GM23338 (cell line): ENCODE measurements around the gene CYB561D1. TPM values are rescaled to one million over a fixed set of nuclear protein-coding genes. Genes with fewer than 3 reads are reported as not detected.
"Not testable (repeated sequence)": the region's sequence is repeated elsewhere in the genome, so short reads cannot be mapped to it uniquely, and the experiment has no call there.

Experiments used
- ATAC-seq: fragments of 200-7000 bp; cut with Tn5 transposase; 3 replicates; pipeline ENCODE4 v1.9.1; 2020
- DNase-seq: peaks from one replicate; pipeline ENCODE4 v3.0.0-alpha.2; 2015; ENCODE audit warnings: low spot score
- H2AFZ ChIP-seq: fragments of 200-600 bp; sonication (generic); 2 replicates; pipeline ENCODE4 v1.8.0; 2016; ENCODE audit warnings: antibody characterized with exemption, mild to moderate bottlenecking, moderate library complexity
- H3F3A ChIP-seq: fragments of 200-600 bp; sonication (generic); replicated peaks from 2 replicates; pipeline ENCODE4 v1.8.0; 2017; ENCODE audit warnings: antibody characterized with exemption, mixed run types, low read depth
- H3K27ac ChIP-seq: fragments of 200-600 bp; sonication (generic); 2 replicates; pipeline ENCODE4 v1.6.1; 2016; ENCODE audit warnings: low read depth
- H3K27me3 ChIP-seq: fragments of 200-600 bp; sonication (generic); 2 replicates; pipeline ENCODE4 v1.8.0; 2016; ENCODE audit warnings: mild to moderate bottlenecking, mixed run types, moderate library complexity; ENCODE audit not compliant: insufficient read depth
- H3K36me3 ChIP-seq: fragments of 200-600 bp; sonication (generic); 2 replicates; pipeline ENCODE4 v1.8.0; 2016; ENCODE audit warnings: mild to moderate bottlenecking; ENCODE audit not compliant: insufficient read depth
- H3K4me1 ChIP-seq: fragments of 200-600 bp; sonication (generic); 2 replicates; pipeline ENCODE4 v1.8.0; 2016; ENCODE audit warnings: mild to moderate bottlenecking, moderate library complexity; ENCODE audit not compliant: insufficient read depth
- H3K4me2 ChIP-seq: fragments of 200-600 bp; sonication (generic); 2 replicates; pipeline ENCODE4 v1.7.1; 2017; ENCODE audit warnings: mixed run types
- H3K4me3 ChIP-seq: fragments of 200-600 bp; sonication (generic); 2 replicates; pipeline ENCODE4 v1.6.1; 2016; ENCODE audit warnings: mixed run types
- H3K79me2 ChIP-seq: fragments of 200-600 bp; sonication (generic); replicated peaks from 2 replicates; pipeline ENCODE4 v1.8.0; 2017; ENCODE audit warnings: mild to moderate bottlenecking; ENCODE audit not compliant: insufficient read depth
- H3K9me2 ChIP-seq: fragments of 200-600 bp; sonication (generic); 2 replicates; pipeline ENCODE4 v1.8.0; 2017; ENCODE audit not compliant: insufficient read depth
- H4K20me1 ChIP-seq: fragments of 200-600 bp; sonication (generic); replicated peaks from 2 replicates; pipeline ENCODE4 v1.8.0; 2017; ENCODE audit warnings: mild to moderate bottlenecking; ENCODE audit not compliant: insufficient read depth
- H3K27ac Mint-ChIP-seq: 2 replicates; pipeline ENCODE4 v1.8.0; 2020; ENCODE audit warnings: inconsistent platforms, mild to moderate bottlenecking, moderate library complexity, mixed read lengths
- H3K27me3 Mint-ChIP-seq: 3 replicates; pipeline ENCODE4 v1.8.0; 2022; ENCODE audit warnings: low read depth, mild to moderate bottlenecking, moderate library complexity, mixed read lengths, inconsistent platforms; ENCODE audit not compliant: insufficient read depth, poor library complexity
- H3K36me3 Mint-ChIP-seq: 3 replicates; pipeline ENCODE4 v1.8.0; 2021; ENCODE audit warnings: low read depth, mild to moderate bottlenecking, inconsistent platforms, moderate library complexity, mixed read lengths
- H3K4me1 Mint-ChIP-seq: 3 replicates; pipeline ENCODE4 v1.8.0; 2020; ENCODE audit warnings: mild to moderate bottlenecking, inconsistent platforms, mixed read lengths
- H3K4me3 Mint-ChIP-seq: 3 replicates; pipeline ENCODE4 v1.8.0; 2021; ENCODE audit warnings: moderate library complexity, mild to moderate bottlenecking, inconsistent platforms, mixed read lengths
- H3K9me3 Mint-ChIP-seq: 3 replicates; pipeline ENCODE4 v1.8.0; 2020; ENCODE audit warnings: moderate library complexity, mild to moderate bottlenecking, inconsistent platforms, mixed read lengths
- EZH2 ChIP-seq: fragments of 200-600 bp; sonication (generic); IDR thresholded peaks from one replicate; pipeline ENCODE4 v1.8.0; 2017; ENCODE audit warnings: antibody characterized with exemption, mild to moderate bottlenecking, low read depth; ENCODE audit not compliant: unreplicated experiment
- EZH2phosphoT487 ChIP-seq: fragments of 200-600 bp; sonication (generic); IDR thresholded peaks from one replicate; pipeline ENCODE4 v1.8.1; 2018; ENCODE audit warnings: antibody characterized with exemption; ENCODE audit not compliant: unreplicated experiment
- JUNB ChIP-seq: IDR thresholded peaks from one replicate; pipeline ENCODE4 v1.6.1; 2016; ENCODE audit warnings: antibody characterized with exemption; ENCODE audit not compliant: unreplicated experiment
- POLR2AphosphoS5 ChIP-seq: IDR thresholded peaks from 2 replicates; pipeline ENCODE4 v1.6.1; 2016; ENCODE audit warnings: antibody characterized with exemption, low read depth
- REST ChIP-seq: IDR thresholded peaks from one replicate; pipeline ENCODE4 v1.6.1; 2018; ENCODE audit warnings: antibody characterized with exemption; ENCODE audit not compliant: unreplicated experiment
- ZNF331 ChIP-seq: fragments of 250-450 bp; sonication (Bioruptor Pico); IDR thresholded peaks from 2 replicates; pipeline ENCODE4 v1.5.0; 2020; ENCODE audit warnings: low read depth, mild to moderate bottlenecking, moderate library complexity
- ZNF462 ChIP-seq: fragments of 250-450 bp; sonication (Bioruptor Pico); IDR thresholded peaks from 2 replicates; pipeline ENCODE4 v1.5.0; 2020; ENCODE audit warnings: mild to moderate bottlenecking, moderate library complexity
- polyA plus RNA-seq: library from polyadenylated mRNA; unstranded; fragments of >200 nt; fragmentation: Nextera tagmentation; extraction: Ambion mirVana; gene quantifications from 2 replicates; pipeline ENCODE4 v1.2.1, GENCODE V29; 2016
- total RNA-seq: library from RNA; depleted of rRNA; stranded (reverse); fragments of >200 nt; shearing (Covaris generic); gene quantifications from 2 replicates; pipeline ENCODE4 v1.2.3, GENCODE V29; 2014

Gene CYB561D1
- total and polyA plus RNA-seq, 2 experiments from 2014 or later = 0.95 to 2.7 TPM

GRCh38 chr1:109445949-109446695 is 47.8 kb upstream of the CYB561D1 start:
- not testable (repeated sequence) for H3K36me3 ChIP-seq, H3K36me3 Mint-ChIP-seq, H3K27ac ChIP-seq, H3K9me3 Mint-ChIP-seq, H2AFZ ChIP-seq, H3K79me2 ChIP-seq, H3K4me1 ChIP-seq, H3K27me3 ChIP-seq, H3K9me2 ChIP-seq, H3K27ac Mint-ChIP-seq, H3K4me2 ChIP-seq, DNase-seq, ATAC-seq, H3K27me3 Mint-ChIP-seq, H3K4me1 Mint-ChIP-seq, H4K20me1 ChIP-seq, H3F3A ChIP-seq, H3K4me3 ChIP-seq, H3K4me3 Mint-ChIP-seq

- TF ChIP-seq REST = no peak
- TF ChIP-seq JUNB = no peak
- no peak for TF ChIP-seq EZH2
- TF ChIP-seq EZH2phosphoT487 = no peak
- no peak for TF ChIP-seq ZNF331 (CRISPR knock-in tag)
- TF ChIP-seq ZNF462 (CRISPR knock-in tag) = no peak
- TF ChIP-seq POLR2AphosphoS5 = no peak
- H3K27me3 ChIP-seq = no peaks in the 10 kb centered on the region
- no peak overlapping the region for H3K4me3 ChIP-seq
- 0 out of 3 replicates have a peak, but pooled peaks cover 6% of the 10 kb centered on the region for H3K9me3 Mint-ChIP-seq
- no peak overlapping the region for H2AFZ ChIP-seq
- ATAC-seq (no peak), DNase-seq (no peak)
- no peak overlapping the region for H3K27ac ChIP-seq
- no peak overlapping the region for H3K27ac Mint-ChIP-seq
- H4K20me1 ChIP-seq = no peaks in the 10 kb centered on the region
- no peaks in the 10 kb centered on the region for H3K36me3 ChIP-seq
- H3K4me1 ChIP-seq = no peaks in the 10 kb centered on the region
- no peak overlapping the region for H3K4me3 Mint-ChIP-seq
- no peak overlapping the region for H3K4me2 ChIP-seq
- no peaks in the 10 kb centered on the region for H3K36me3 Mint-ChIP-seq
- H3K4me1 Mint-ChIP-seq = no peaks in the 10 kb centered on the region
- H3K9me2 ChIP-seq = no peaks in the 10 kb centered on the region
- no peaks in the 10 kb centered on the region for H3K79me2 ChIP-seq
- H3K27me3 Mint-ChIP-seq = peaks cover 3% of the 10 kb centered on the region
- H3F3A ChIP-seq = no peaks in the 10 kb centered on the region
These were observed 46.4 kb upstream of the CYB561D1 start for GRCh38 chr1:109447524-109447923.
